H9 (cell line): ENCODE results near the gene NCK1. TPM values are rescaled to one million over a fixed set of nuclear protein-coding genes. Genes with fewer than 3 reads are reported as not detected.

ENCODE experiments used
- DNase-seq: peaks from one replicate; pipeline ENCODE4 v3.0.0-alpha.2; 2017
- H2AFZ ChIP-seq: one replicate; pipeline ENCODE4 v1.6.1; 2013; ENCODE audit warnings: mild to moderate bottlenecking, low read length, control low read depth, moderate library complexity
- H2AK5ac ChIP-seq: 2 replicates; pipeline ENCODE4 v1.6.1; 2013; ENCODE audit warnings: low read length, control low read depth, mixed read lengths; ENCODE audit not compliant: insufficient read length
- H2BK120ac ChIP-seq: one replicate; pipeline ENCODE4 v1.6.1; 2013; ENCODE audit warnings: low read depth, mild to moderate bottlenecking, low read length, control low read depth, inconsistent platforms; ENCODE audit not compliant: poor library complexity, severe bottlenecking
- H2BK12ac ChIP-seq: 2 replicates; pipeline ENCODE4 v1.6.1; 2013; ENCODE audit warnings: low read length, control low read depth, mixed read lengths, low read depth; ENCODE audit not compliant: insufficient read length
- H2BK15ac ChIP-seq: 2 replicates; pipeline ENCODE4 v1.6.1; 2013; ENCODE audit warnings: low read depth, low read length, control low read depth
- H2BK20ac ChIP-seq: one replicate; pipeline ENCODE4 v1.6.1; 2013; ENCODE audit warnings: low read depth, mild to moderate bottlenecking, low read length, control low read depth, inconsistent platforms; ENCODE audit not compliant: poor library complexity, severe bottlenecking
- H2BK5ac ChIP-seq: 2 replicates; pipeline ENCODE4 v1.6.1; 2013; ENCODE audit warnings: low read length, control low read depth, mixed read lengths; ENCODE audit not compliant: insufficient read length
- H3K14ac ChIP-seq: 2 replicates; pipeline ENCODE4 v1.6.1; 2013; ENCODE audit warnings: low read length, control low read depth; ENCODE audit not compliant: insufficient read depth
- H3K18ac ChIP-seq: 2 replicates; pipeline ENCODE4 v1.6.1; 2013; ENCODE audit warnings: low read depth, mild to moderate bottlenecking, mixed read lengths, low read length, control low read depth; ENCODE audit not compliant: insufficient read length
- H3K23ac ChIP-seq: 2 replicates; pipeline ENCODE4 v1.6.1; 2013; ENCODE audit warnings: low read length, control low read depth, mixed read lengths, low read depth; ENCODE audit not compliant: insufficient read length
- H3K23me2 ChIP-seq: 2 replicates; pipeline ENCODE4 v1.6.1; 2013; ENCODE audit warnings: low read depth, mild to moderate bottlenecking, mixed read lengths, low read length, control low read depth; ENCODE audit not compliant: insufficient read length, poor library complexity, severe bottlenecking
- H3K27ac ChIP-seq: 2 replicates; pipeline ENCODE4 v1.5.1; 2013; ENCODE audit warnings: low read length, control low read depth, mixed read lengths, low read depth; ENCODE audit not compliant: insufficient read length
- H3K27me3 ChIP-seq: 2 replicates; pipeline ENCODE4 v1.6.1; 2013; ENCODE audit warnings: low read length, control low read depth, inconsistent platforms; ENCODE audit not compliant: insufficient read depth
- H3K4ac ChIP-seq: 2 replicates; pipeline ENCODE4 v1.6.1; 2013; ENCODE audit warnings: low read depth, mild to moderate bottlenecking, control low read depth, inconsistent platforms, low read length, moderate library complexity
- H3K4me1 ChIP-seq: 2 replicates; pipeline ENCODE4 v1.6.1; 2013; ENCODE audit warnings: low read length, control low read depth, inconsistent platforms; ENCODE audit not compliant: insufficient read depth
- H3K4me2 ChIP-seq: 2 replicates; pipeline ENCODE4 v1.6.1; 2013; ENCODE audit warnings: low read length, control low read depth, mixed read lengths; ENCODE audit not compliant: insufficient read length, insufficient read depth
- H3K56ac ChIP-seq: 2 replicates; pipeline ENCODE4 v1.6.1; 2013; ENCODE audit warnings: low read depth, mild to moderate bottlenecking, mixed read lengths, low read length, control low read depth; ENCODE audit not compliant: insufficient read length
- H3K79me1 ChIP-seq: 2 replicates; pipeline ENCODE4 v1.6.1; 2013; ENCODE audit warnings: low read depth, mild to moderate bottlenecking, moderate library complexity, low read length, control low read depth, inconsistent platforms; ENCODE audit not compliant: insufficient read depth, poor library complexity, severe bottlenecking
- H3K79me2 ChIP-seq: 2 replicates; pipeline ENCODE4 v1.6.1; 2013; ENCODE audit warnings: low read length, control low read depth, inconsistent platforms; ENCODE audit not compliant: insufficient read depth
- H3K9ac ChIP-seq: 2 replicates; pipeline ENCODE4 v1.6.1; 2013; ENCODE audit warnings: low read length, control low read depth, mixed read lengths; ENCODE audit not compliant: insufficient read length; ENCODE audit errors: extremely low read depth
- H3K9me3 ChIP-seq: one replicate; pipeline ENCODE4 v1.6.1; 2013; ENCODE audit warnings: low read depth, low read length, inconsistent platforms; ENCODE audit not compliant: control insufficient read depth
- H3T11ph ChIP-seq: one replicate; pipeline ENCODE4 v1.6.1; 2013; ENCODE audit warnings: mild to moderate bottlenecking, low read length, control low read depth, inconsistent platforms
- H4K20me1 ChIP-seq: one replicate; pipeline ENCODE4 v1.6.1; 2013; ENCODE audit not compliant: control insufficient read depth, insufficient read length, insufficient read depth
- H4K5ac ChIP-seq: 2 replicates; pipeline ENCODE4 v1.6.1; 2013; ENCODE audit warnings: low read depth, mild to moderate bottlenecking, mixed read lengths, low read length, control low read depth; ENCODE audit not compliant: insufficient read length
- H4K8ac ChIP-seq: replicated peaks from 2 replicates; pipeline ENCODE4 v1.6.1; 2013; ENCODE audit warnings: low read length, control low read depth, mixed read lengths, low read depth; ENCODE audit not compliant: insufficient read length
- H4K91ac ChIP-seq: 2 replicates; pipeline ENCODE4 v1.6.1; 2013; ENCODE audit warnings: low read depth, mild to moderate bottlenecking, moderate library complexity, mixed read lengths, low read length, control low read depth; ENCODE audit not compliant: insufficient read length
- H3K27ac Mint-ChIP-seq, 3 experiments: 2 replicates in 2 of 3; 3 replicates in 1 of 3; pipeline ENCODE4 v1.8.0; 2020 to 2021; ENCODE audit warnings: mixed read lengths in 3 of 3, mild to moderate bottlenecking in 1 of 3, moderate library complexity in 1 of 3
- H3K27me3 Mint-ChIP-seq: 2 replicates; pipeline ENCODE4 v1.8.0; 2021; ENCODE audit warnings: low read depth, mild to moderate bottlenecking, moderate library complexity, mixed read lengths
- H3K36me3 Mint-ChIP-seq, 3 experiments: 2 replicates in 2 of 3; 3 replicates in 1 of 3; pipeline ENCODE4 v1.8.0; 2020 to 2021; ENCODE audit warnings: low read depth in 3 of 3, mixed read lengths in 3 of 3; ENCODE audit not compliant: insufficient read depth in 1 of 3
- H3K4me1 Mint-ChIP-seq, 2 experiments: 2 replicates each; pipeline ENCODE4 v1.8.0; 2020; ENCODE audit warnings: mixed read lengths in 2 of 2
- H3K4me3 Mint-ChIP-seq, 2 experiments: 2 replicates in 1 of 2; 3 replicates in 1 of 2; pipeline ENCODE4 v1.8.0; 2020 to 2021; ENCODE audit warnings: mild to moderate bottlenecking in 2 of 2, mixed read lengths in 2 of 2, moderate library complexity in 1 of 2
- H3K9me3 Mint-ChIP-seq, 2 experiments: 2 replicates in 1 of 2; 3 replicates in 1 of 2; pipeline ENCODE4 v1.8.0; 2020; ENCODE audit warnings: mild to moderate bottlenecking in 2 of 2, mixed read lengths in 2 of 2, moderate library complexity in 1 of 2
- WGBS: extraction: QIAGEN DNeasy Blood & Tissue Kit; methylation state at CpG from one replicate; pipeline ENCODE4 v1.1.7; 2013; ENCODE audit warnings: missing lambda C conversion rate, low lambda C conversion rate, mixed read lengths; ENCODE audit not compliant: insufficient read length; ENCODE audit errors: extremely low coverage; 5-methylcytosine and 5-hydroxymethylcytosine counted together
- total RNA-seq: library from RNA; stranded (reverse); gene quantifications from 2 replicates; pipeline ENCODE4 v1.2.1, GENCODE V29; 2021
- TF ChIP-seq, protein P1 (sequence below): fragments of 200-600 bp; sonication (generic); conservative IDR thresholded peaks from 3 replicates; pipeline ENCODE4 v1.8.0; 2021; ENCODE audit warnings: antibody characterized with exemption, mild to moderate bottlenecking

NCK1 gene
- total RNA-seq, 1 experiment from 2014 or later, result 26.4 TPM

DNA sequence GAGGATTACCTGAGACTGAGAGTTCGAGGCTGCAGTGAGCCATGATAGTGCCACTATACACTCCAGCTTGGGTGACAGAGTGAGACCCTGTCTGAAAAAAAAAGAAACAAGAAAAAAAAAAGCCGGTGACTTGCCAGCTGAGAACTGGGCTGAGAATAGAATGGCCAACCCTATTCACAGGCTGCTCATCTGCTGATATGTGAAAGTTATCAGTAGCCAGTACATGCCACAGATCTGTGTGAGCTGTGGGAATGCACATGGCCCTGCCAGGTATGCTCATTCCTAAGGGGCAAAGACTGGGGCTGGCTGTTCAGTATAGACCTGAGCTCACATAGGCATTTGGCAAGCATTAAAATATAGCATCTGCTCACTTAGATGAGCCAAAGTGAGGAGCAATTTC lies 126.6 kb downstream of the NCK1 start:
- WGBS, result no CpG with 5 or more reads among the region's 2 CpGs
- no peaks in the 10 kb centered on the region for H3K27me3 Mint-ChIP-seq
- H3K36me3 Mint-ChIP-seq, result peaks cover 6 to 19% (median 15%) of the 10 kb centered on the region in 3 experiments
- H4K5ac ChIP-seq, result no peak overlapping the region
- H2AK5ac ChIP-seq, result no peak overlapping the region
- no peak overlapping the region for H2BK5ac ChIP-seq
- no peak for DNase-seq
- H3K4me2 ChIP-seq, result no peak overlapping the region
- no peak overlapping the region for H3K56ac ChIP-seq
- TF ChIP-seq, protein P1, sequence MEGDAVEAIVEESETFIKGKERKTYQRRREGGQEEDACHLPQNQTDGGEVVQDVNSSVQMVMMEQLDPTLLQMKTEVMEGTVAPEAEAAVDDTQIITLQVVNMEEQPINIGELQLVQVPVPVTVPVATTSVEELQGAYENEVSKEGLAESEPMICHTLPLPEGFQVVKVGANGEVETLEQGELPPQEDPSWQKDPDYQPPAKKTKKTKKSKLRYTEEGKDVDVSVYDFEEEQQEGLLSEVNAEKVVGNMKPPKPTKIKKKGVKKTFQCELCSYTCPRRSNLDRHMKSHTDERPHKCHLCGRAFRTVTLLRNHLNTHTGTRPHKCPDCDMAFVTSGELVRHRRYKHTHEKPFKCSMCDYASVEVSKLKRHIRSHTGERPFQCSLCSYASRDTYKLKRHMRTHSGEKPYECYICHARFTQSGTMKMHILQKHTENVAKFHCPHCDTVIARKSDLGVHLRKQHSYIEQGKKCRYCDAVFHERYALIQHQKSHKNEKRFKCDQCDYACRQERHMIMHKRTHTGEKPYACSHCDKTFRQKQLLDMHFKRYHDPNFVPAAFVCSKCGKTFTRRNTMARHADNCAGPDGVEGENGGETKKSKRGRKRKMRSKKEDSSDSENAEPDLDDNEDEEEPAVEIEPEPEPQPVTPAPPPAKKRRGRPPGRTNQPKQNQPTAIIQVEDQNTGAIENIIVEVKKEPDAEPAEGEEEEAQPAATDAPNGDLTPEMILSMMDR, result no peak
- H3K4me1 Mint-ChIP-seq, result 0 out of 4 replicates have a peak, but pooled peaks cover 2 to 4% of the 10 kb centered on the region in 2 experiments
- no peak overlapping the region for H4K8ac ChIP-seq
- no peak overlapping the region for H2AFZ ChIP-seq
- H3T11ph ChIP-seq, result no peak overlapping the region
- no peak overlapping the region for H3K9ac ChIP-seq
- H2BK120ac ChIP-seq, result no peak overlapping the region
- H4K91ac ChIP-seq, result no peak overlapping the region
- H2BK12ac ChIP-seq, result no peak overlapping the region
- no peaks in the 10 kb centered on the region for H3K27me3 ChIP-seq
- no peak overlapping the region for H3K14ac ChIP-seq
- no peak overlapping the region for H3K18ac ChIP-seq
- no peak overlapping the region for H3K23ac ChIP-seq
- no peak overlapping the region for H3K27ac Mint-ChIP-seq
- peaks cover 2% of the 10 kb centered on the region for H4K20me1 ChIP-seq
- H3K9me3 ChIP-seq, result peaks cover 7% of the 10 kb centered on the region
- no peak overlapping the region for H3K27ac ChIP-seq
- H3K4me3 Mint-ChIP-seq, result no peak overlapping the region
- H3K79me1 ChIP-seq, result no peaks in the 10 kb centered on the region
- no peak overlapping the region for H2BK20ac ChIP-seq
- H3K79me2 ChIP-seq, result no peaks in the 10 kb centered on the region
- H2BK15ac ChIP-seq, result no peak overlapping the region
- peaks cover 12 to 18% of the 10 kb centered on the region in 2 experiments for H3K9me3 Mint-ChIP-seq
- no peaks in the 10 kb centered on the region; the same call in 1 of the 2 replicates for H3K4me1 ChIP-seq
- no peaks in the 10 kb centered on the region for H3K23me2 ChIP-seq
- H3K4ac ChIP-seq, result no peak overlapping the region
